Neural cell (in vitro differentiated cells): Measurements from ENCODE around the gene IGF1. TPM values are rescaled to one million over a fixed set of nuclear protein-coding genes. Genes with fewer than 3 reads are reported as not detected.

Experiments
- H2AFZ ChIP-seq: fragments of 200-600, 300-800 bp; sonication (generic), shearing (Covaris generic); 2 replicates; pipeline ENCODE4 v1.6.0; 2014; ENCODE audit warnings: low read depth, mild to moderate bottlenecking, antibody characterized with exemption, low read length, moderate library complexity
- H3F3A ChIP-seq: fragments of 200-600 bp; shearing (Covaris generic); 2 replicates; pipeline ENCODE4 v1.6.1; 2016; ENCODE audit warnings: mild to moderate bottlenecking, moderate library complexity, mixed read lengths, antibody characterized with exemption, low read length; ENCODE audit not compliant: insufficient read depth, poor library complexity, severe bottlenecking
- H3K27ac ChIP-seq: fragments of 200-600, 300-800 bp; sonication (generic), shearing (Covaris generic); 2 replicates; pipeline ENCODE4 v1.5.1; 2014; ENCODE audit warnings: mild to moderate bottlenecking, low read length, moderate library complexity
- H3K27me3 ChIP-seq: fragments of 300-800, 200-600 bp; sonication (generic), shearing (Covaris generic); 2 replicates; pipeline ENCODE4 v1.6.0; 2014; ENCODE audit warnings: mild to moderate bottlenecking, low read depth, low read length, moderate library complexity; ENCODE audit not compliant: insufficient read depth
- H3K36me3 ChIP-seq: fragments of 300-800, 200-600 bp; sonication (generic), shearing (Covaris generic); 2 replicates; pipeline ENCODE4 v1.5.1; 2014; ENCODE audit warnings: mild to moderate bottlenecking, antibody characterized with exemption, low read length, moderate library complexity; ENCODE audit not compliant: insufficient read depth
- H3K4me2 ChIP-seq: fragments of 300-800, 200-600 bp; sonication (generic), shearing (Covaris generic); 2 replicates; pipeline ENCODE4 v1.6.0; 2014; ENCODE audit warnings: mild to moderate bottlenecking, low read length
- H3K4me3 ChIP-seq: fragments of 300-800, 200-600 bp; sonication (generic), shearing (Covaris generic); 2 replicates; pipeline ENCODE4 v1.5.1; 2014; ENCODE audit warnings: mild to moderate bottlenecking, low read length, moderate library complexity
- H3K79me2 ChIP-seq: fragments of 200-600 bp; shearing (Covaris generic); replicated peaks from 2 replicates; pipeline ENCODE4 v1.6.0; 2014; ENCODE audit warnings: mild to moderate bottlenecking, low read length, moderate library complexity; ENCODE audit not compliant: insufficient read depth
- H3K9ac ChIP-seq: fragments of 300-800, 200-600 bp; sonication (generic), shearing (Covaris generic); 2 replicates; pipeline ENCODE4 v1.6.1; 2016; ENCODE audit warnings: mild to moderate bottlenecking, low read length, mixed read lengths
- H3K9me2 ChIP-seq: fragments of 200-600 bp; shearing (Covaris generic); 2 replicates; pipeline ENCODE4 v1.6.1; 2016; ENCODE audit warnings: mild to moderate bottlenecking, low read length, mixed read lengths; ENCODE audit not compliant: insufficient read depth
- H3K9me3 ChIP-seq: fragments of 200-600, 300-800 bp; sonication (generic), shearing (Covaris generic); 2 replicates; pipeline ENCODE4 v1.6.1; 2016; ENCODE audit warnings: mild to moderate bottlenecking, mixed run types, low read length, moderate library complexity, mixed read lengths
- H4K20me1 ChIP-seq: fragments of 200-600 bp; shearing (Covaris generic); 2 replicates; pipeline ENCODE4 v1.6.1; 2016; ENCODE audit warnings: mild to moderate bottlenecking, mixed run types; ENCODE audit not compliant: insufficient read depth
- EP300 ChIP-seq: fragments of 450-650 bp; conservative IDR thresholded peaks from 2 replicates; pipeline ENCODE4 v1.6.1; 2014; ENCODE audit warnings: antibody characterized with exemption, mild to moderate bottlenecking, moderate library complexity; ENCODE audit not compliant: poor library complexity, severe bottlenecking
- EZH2 ChIP-seq: fragments of 200-600, 300-800 bp; shearing (Covaris generic), sonication (generic); IDR thresholded peaks from 2 replicates; pipeline ENCODE4 v1.6.1; 2014; ENCODE audit warnings: antibody characterized with exemption, low read length, borderline replicate concordance, mild to moderate bottlenecking; ENCODE audit not compliant: insufficient read depth, poor library complexity, severe bottlenecking
- MXI1 ChIP-seq: fragments of 450-650 bp; conservative IDR thresholded peaks from 2 replicates; pipeline ENCODE4 v1.6.1; 2014; ENCODE audit warnings: antibody characterized with exemption, mild to moderate bottlenecking; ENCODE audit not compliant: poor library complexity, severe bottlenecking
- POLR2AphosphoS5 ChIP-seq: IDR thresholded peaks from 2 replicates; pipeline ENCODE4 v1.6.1; 2012
- RAD21 ChIP-seq: fragments of 450-650 bp; conservative IDR thresholded peaks from 2 replicates; pipeline ENCODE4 v1.6.1; 2014; ENCODE audit warnings: antibody characterized with exemption, mild to moderate bottlenecking, moderate library complexity
- SMC3 ChIP-seq: fragments of 450-650 bp; conservative IDR thresholded peaks from 2 replicates; pipeline ENCODE4 v1.6.1; 2014; ENCODE audit warnings: antibody characterized with exemption, mild to moderate bottlenecking, moderate library complexity; ENCODE audit not compliant: poor library complexity
- TAF1 ChIP-seq: IDR thresholded peaks from 2 replicates; pipeline ENCODE4 v1.6.1; 2012; ENCODE audit warnings: low read depth
- polyA plus RNA-seq: library from polyadenylated mRNA; depleted of rRNA; stranded (reverse); fragments of >200 nt; gene quantifications from 2 replicates; pipeline ENCODE4 v1.2.3, GENCODE V29; 2014
- TF ChIP-seq, protein P1 (sequence below): fragments of 450-650 bp; IDR thresholded peaks from 2 replicates; pipeline ENCODE4 v1.5.1; 2014; ENCODE audit warnings: antibody characterized with exemption, mild to moderate bottlenecking, moderate library complexity; ENCODE audit not compliant: poor library complexity, severe bottlenecking
- TF ChIP-seq, protein P2 (sequence below): IDR thresholded peaks from 2 replicates; pipeline ENCODE4 v1.6.1; 2012; ENCODE audit warnings: borderline replicate concordance

Gene IGF1
- polyA plus RNA-seq, 1 donor from 2014 or later, result not detected

DNA sequence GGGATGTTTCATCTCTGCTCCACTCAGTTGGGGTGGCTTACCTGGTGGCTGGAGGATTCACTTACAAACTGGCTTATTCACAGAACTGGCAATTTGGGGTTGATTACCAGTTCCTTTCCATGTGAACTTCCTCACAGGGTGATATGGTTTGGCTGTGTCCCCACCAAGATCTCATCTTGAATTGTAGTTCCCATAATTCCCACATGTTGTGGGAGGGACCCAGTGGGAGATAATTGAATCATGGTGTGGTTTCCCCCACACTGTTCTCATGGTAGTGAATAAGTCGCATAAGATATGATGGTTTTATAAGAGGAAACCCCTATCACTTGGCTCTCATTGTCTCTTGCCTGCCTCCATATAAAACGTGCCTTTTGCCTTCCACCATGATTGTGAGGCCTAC lies 26.9 kb upstream of the IGF1 start:
- no peak overlapping the region for H3K4me2 ChIP-seq
- no peak for TF ChIP-seq EP300
- no peak for TF ChIP-seq MXI1
- TF ChIP-seq, protein P1, sequence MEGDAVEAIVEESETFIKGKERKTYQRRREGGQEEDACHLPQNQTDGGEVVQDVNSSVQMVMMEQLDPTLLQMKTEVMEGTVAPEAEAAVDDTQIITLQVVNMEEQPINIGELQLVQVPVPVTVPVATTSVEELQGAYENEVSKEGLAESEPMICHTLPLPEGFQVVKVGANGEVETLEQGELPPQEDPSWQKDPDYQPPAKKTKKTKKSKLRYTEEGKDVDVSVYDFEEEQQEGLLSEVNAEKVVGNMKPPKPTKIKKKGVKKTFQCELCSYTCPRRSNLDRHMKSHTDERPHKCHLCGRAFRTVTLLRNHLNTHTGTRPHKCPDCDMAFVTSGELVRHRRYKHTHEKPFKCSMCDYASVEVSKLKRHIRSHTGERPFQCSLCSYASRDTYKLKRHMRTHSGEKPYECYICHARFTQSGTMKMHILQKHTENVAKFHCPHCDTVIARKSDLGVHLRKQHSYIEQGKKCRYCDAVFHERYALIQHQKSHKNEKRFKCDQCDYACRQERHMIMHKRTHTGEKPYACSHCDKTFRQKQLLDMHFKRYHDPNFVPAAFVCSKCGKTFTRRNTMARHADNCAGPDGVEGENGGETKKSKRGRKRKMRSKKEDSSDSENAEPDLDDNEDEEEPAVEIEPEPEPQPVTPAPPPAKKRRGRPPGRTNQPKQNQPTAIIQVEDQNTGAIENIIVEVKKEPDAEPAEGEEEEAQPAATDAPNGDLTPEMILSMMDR, result no peak
- TF ChIP-seq, protein P2, sequence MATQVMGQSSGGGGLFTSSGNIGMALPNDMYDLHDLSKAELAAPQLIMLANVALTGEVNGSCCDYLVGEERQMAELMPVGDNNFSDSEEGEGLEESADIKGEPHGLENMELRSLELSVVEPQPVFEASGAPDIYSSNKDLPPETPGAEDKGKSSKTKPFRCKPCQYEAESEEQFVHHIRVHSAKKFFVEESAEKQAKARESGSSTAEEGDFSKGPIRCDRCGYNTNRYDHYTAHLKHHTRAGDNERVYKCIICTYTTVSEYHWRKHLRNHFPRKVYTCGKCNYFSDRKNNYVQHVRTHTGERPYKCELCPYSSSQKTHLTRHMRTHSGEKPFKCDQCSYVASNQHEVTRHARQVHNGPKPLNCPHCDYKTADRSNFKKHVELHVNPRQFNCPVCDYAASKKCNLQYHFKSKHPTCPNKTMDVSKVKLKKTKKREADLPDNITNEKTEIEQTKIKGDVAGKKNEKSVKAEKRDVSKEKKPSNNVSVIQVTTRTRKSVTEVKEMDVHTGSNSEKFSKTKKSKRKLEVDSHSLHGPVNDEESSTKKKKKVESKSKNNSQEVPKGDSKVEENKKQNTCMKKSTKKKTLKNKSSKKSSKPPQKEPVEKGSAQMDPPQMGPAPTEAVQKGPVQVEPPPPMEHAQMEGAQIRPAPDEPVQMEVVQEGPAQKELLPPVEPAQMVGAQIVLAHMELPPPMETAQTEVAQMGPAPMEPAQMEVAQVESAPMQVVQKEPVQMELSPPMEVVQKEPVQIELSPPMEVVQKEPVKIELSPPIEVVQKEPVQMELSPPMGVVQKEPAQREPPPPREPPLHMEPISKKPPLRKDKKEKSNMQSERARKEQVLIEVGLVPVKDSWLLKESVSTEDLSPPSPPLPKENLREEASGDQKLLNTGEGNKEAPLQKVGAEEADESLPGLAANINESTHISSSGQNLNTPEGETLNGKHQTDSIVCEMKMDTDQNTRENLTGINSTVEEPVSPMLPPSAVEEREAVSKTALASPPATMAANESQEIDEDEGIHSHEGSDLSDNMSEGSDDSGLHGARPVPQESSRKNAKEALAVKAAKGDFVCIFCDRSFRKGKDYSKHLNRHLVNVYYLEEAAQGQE, result no peak
- TF ChIP-seq SMC3, result no peak
- TF ChIP-seq RAD21, result no peak
- TF ChIP-seq TAF1, result no peak
- no peak for TF ChIP-seq POLR2AphosphoS5
- TF ChIP-seq EZH2, result no peak
- H3K9ac ChIP-seq, result no peak overlapping the region
- no peaks in the 10 kb centered on the region for H3K9me3 ChIP-seq
- no peak overlapping the region for H3K4me3 ChIP-seq
- no peak overlapping the region for H3K27ac ChIP-seq
- H4K20me1 ChIP-seq, result no peaks in the 10 kb centered on the region
- H3K79me2 ChIP-seq, result no peaks in the 10 kb centered on the region
- no peaks in the 10 kb centered on the region for H3K36me3 ChIP-seq
- H3F3A ChIP-seq, result no peaks in the 10 kb centered on the region
- H2AFZ ChIP-seq, result no peak overlapping the region
- H3K9me2 ChIP-seq, result no peaks in the 10 kb centered on the region
- no peaks in the 10 kb centered on the region for H3K27me3 ChIP-seq

GRCh38 chr12:102504871-102505270 lies 24.5 kb upstream of the IGF1 start:
- no peaks in the 10 kb centered on the region for H3K79me2 ChIP-seq
- no peaks in the 10 kb centered on the region for H3K36me3 ChIP-seq
- TF ChIP-seq, protein P1, result no peak
- no peak for TF ChIP-seq EZH2
- no peak for TF ChIP-seq MXI1
- TF ChIP-seq SMC3, result no peak
- TF ChIP-seq, protein P2, result no peak
- no peak for TF ChIP-seq POLR2AphosphoS5
- no peak for TF ChIP-seq RAD21
- H3K4me2 ChIP-seq, result no peak overlapping the region
- no peaks in the 10 kb centered on the region for H3K9me3 ChIP-seq
- no peak overlapping the region for H3K9ac ChIP-seq
- H3K27me3 ChIP-seq, result no peaks in the 10 kb centered on the region
- no peaks in the 10 kb centered on the region for H3K9me2 ChIP-seq
- no peak overlapping the region for H3K27ac ChIP-seq
- H3K4me3 ChIP-seq, result no peak overlapping the region
- no peaks in the 10 kb centered on the region for H3F3A ChIP-seq
- no peaks in the 10 kb centered on the region for H4K20me1 ChIP-seq
- H2AFZ ChIP-seq, result no peak overlapping the region
